GM18508 (cell line): ENCODE data around the gene TM7SF3.

Experiments used
- ATAC-seq: cut with Tn5 transposase; IDR thresholded peaks from one replicate; pipeline ENCODE4 v1.9.1; 2021; ENCODE audit warnings: moderate number of reproducible peaks; ENCODE audit not compliant: insufficient read depth, unreplicated experiment

The TM7SF3 gene

DNA sequence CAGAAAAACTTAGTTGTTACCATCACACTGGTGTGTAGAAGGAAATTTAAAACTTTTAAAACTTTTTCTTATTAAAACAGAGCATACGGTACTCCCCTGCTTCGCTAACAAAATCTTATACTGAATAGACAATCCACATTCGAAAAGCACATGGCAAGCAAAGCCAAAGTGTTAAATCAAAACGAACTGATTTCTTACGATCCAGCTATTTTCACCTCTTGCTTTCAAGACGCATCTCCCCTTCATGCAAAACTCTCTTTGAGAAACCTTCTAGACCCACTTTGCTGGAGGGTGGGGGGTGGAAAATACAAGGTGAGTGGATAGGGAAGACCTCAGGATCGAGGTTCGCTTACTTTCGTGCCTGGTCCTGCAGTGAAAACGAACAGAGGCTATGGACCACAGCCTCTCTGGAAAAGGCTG lies 76.7 kb downstream of the TM7SF3 start:
- no peak for ATAC-seq

GRCh38 chr12:26936559-26937442 lies 77.4 kb downstream of the TM7SF3 start:
- ATAC-seq, result no peak

DNA sequence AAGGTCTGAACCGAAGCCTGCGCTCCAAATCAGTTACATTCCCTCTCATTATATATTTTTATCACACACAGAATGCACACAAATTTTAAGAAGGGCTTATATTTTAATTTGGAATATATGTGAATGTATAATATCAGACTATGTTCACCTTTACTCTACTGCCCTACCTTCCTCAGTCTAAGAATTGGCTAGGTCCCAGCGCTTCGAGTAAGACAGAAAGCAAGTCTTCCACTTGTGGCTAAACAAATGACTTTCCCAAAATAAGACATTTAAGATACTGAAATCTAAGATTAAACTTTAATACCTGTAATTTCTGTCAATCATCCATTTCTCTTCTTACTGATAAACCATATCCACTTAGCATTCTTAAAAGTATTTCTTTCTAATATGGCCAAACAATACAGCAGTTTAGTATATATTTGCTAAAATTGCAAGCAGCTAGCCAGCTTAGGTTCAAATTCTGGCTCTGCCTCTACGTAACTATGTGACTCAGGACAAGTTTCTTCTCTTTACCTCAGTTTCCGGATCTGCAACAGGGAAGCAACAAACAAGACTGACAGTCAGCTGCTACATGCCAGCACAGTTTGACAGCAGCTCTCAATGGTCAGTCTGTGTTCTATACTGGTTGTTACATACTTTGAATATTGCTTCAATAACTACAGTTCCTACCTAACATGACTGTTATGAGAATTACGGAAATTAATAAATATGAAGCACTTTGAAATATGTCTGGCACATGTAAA lies 78.4 kb downstream of the TM7SF3 start:
- ATAC-seq, result no peak

DNA sequence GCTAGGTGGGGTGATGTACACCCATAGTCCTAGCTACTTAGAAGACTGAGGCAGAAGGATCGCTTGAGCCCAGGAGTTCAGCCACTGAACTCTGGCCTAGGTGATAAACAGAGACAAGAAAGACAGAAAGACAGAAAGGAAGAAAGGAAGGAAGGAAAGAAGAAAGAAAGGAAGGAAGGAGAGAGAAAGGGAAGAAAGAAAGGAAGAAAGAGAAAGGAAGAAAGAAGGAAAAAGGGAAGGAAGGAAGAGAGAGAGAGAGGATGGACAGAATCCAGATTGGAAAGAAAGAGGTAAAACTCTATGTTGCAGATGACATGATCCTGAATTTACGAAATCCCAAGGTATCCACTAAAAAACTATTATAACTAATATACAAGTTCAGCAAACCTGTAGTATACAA lies 84.6 kb downstream of the TM7SF3 start:
- ATAC-seq, result no peak

GRCh38 chr12:26928661-26929060 lies 85.5 kb downstream of the TM7SF3 start:
- ATAC-seq, result no peak
